NCI-H510A (cell line): Measurements from ENCODE around the gene PNMA6F.
"Not testable (repeated sequence)": the region's sequence is repeated elsewhere in the genome, so short reads cannot be mapped to it uniquely, and the experiment has no call there.

Source experiments
- DNase-seq: peaks from one replicate; lab custom pipeline; 2025; lab: John Stamatoyannopoulos, UW

The PNMA6F gene

DNA sequence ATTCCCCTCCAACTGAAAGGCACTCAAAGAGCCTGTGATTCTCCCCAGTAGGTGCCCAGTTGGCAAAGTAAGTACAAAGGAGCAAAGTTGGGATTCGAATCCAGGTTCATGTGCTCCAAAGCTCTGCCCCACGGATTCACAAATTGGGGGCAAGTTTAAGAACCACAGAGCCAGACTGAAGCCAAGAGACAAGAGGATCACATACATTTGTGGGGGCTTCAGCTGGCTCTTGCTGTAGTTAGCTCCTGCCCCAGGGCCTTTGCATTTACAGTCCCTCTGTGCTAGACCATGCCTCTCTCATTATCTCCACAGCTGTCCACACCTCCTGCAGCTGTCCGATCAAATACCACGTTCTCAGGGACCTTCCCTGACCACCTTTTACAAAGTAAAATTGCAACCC is 18.8 kb downstream of the PNMA6F start:
- no peak for DNase-seq

DNA sequence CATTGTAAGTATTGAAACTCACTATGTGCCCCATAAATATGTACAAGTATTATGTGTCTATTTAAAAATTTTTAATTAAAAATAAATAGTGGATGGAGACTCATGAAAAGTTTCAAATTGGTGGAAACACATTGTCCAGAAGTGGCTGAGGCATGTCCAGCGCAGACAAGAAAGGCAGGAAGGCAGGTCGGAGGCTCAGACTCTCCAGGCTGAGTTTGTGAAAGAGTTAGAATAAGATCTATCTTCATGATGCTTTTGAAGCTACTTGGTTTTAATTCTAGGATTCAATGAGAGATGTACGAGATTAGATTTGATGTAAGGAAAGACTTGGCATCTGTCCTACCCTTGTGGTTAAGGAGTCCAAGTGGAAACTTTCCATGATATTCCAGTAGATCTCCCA is 19.8 kb downstream of the PNMA6F start:
- DNase-seq, result no peak

DNA sequence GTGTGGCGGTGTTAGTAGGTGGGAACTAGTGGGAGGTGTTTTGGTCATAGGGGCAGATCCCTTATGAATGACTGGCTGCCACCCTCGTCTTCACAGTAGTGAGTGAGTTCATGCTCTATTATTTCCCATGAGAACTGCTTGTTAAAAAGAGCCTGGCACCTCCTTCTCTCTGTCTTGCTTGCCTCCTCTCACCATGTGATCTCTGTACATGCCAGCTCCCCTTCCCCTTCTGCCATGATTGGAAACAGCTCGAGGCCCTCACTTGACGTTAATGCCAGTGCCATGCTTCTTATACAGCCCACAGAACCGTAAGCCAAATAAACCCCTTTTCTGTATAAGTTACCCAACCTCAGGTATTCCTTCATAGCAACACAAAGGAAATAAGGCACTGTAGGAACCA is 21.7 kb downstream of the PNMA6F start:
- no peak for DNase-seq

DNA sequence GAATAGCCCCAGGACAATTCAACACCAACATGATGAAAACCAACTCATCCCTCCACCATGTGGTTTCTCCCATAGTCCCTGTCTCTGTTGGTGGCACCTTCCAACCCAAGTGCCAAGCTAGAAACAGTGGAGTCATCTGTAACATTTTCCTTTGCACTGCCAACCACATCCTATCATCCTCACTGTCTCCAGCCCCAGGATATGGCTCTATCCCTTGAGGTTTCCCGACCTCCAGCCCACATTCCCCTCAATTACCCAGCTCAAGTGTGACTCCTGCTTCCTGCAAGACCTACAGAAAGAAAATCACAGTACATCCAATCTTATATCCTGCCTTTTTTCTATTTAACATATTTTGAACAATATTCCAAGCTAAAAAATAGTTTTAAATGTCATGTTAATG is 24.2 kb downstream of the PNMA6F start:
- DNase-seq, result no peak

DNA sequence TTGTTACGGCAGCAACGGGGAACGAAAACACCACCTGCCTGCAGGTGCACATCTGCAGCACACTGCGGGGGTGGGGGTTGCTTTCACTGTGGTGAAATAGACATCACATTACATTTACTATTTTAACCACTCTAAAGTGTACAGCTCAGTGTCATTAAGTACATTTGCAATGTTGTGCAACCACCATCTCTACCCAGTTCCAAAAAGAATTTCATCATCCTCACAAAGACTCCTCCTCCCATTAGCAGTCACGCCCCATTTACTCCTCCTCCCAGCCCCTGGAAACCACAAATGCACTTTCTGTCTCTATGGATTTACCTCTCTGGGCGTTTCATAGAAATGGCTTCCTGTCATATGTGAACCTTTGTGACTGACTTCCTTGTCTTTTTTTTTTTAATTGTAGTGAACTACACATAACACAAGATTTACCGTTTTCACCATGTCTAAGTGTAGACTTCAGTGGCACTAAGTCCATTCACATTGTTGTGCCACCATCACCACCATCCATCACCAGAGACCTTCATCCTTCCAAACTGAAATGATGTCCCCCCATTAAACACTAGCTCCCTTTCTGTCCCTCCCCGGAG is 28.0 kb downstream of the PNMA6F start:
- not testable (repeated sequence) for DNase-seq

DNA sequence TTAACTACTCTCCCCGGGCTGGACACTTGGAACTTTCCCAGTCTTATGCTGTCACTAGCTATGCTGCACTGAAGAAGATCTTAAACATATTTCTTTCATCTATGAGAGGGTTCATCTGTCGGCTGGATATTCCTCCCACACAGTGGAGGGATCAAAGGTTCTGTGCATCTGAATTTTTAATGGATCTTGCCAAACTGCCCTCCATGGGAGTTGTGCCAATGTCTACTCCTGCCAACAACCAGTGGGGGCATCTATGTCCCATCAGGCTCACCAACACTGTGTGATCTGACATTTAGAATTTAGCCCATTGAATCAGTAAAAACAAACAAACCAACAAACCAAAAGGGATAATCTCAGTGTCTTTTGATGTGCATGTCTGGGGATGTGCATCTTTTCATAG is 32.8 kb downstream of the PNMA6F start:
- not testable (repeated sequence) for DNase-seq

DNA sequence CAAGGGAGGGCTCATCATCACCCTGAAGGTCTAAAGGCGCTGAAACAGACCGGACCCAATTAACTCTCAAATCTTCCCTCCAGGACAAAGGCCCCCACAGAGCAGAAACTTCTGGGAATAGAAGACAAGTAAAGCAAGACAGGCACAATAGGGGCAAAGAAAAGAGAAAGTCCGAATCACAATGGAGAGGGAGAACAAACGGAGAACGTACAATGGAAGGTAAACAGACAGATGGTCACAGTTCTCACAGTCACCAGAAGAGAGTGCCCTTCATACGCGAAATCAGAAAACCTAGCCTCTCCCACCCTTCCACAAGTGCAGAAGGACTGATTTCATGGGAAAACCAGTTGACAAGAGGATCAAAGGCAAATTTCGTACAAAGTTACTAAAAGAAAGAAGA is 35.9 kb downstream of the PNMA6F start:
- DNase-seq, result not testable (repeated sequence)

DNA sequence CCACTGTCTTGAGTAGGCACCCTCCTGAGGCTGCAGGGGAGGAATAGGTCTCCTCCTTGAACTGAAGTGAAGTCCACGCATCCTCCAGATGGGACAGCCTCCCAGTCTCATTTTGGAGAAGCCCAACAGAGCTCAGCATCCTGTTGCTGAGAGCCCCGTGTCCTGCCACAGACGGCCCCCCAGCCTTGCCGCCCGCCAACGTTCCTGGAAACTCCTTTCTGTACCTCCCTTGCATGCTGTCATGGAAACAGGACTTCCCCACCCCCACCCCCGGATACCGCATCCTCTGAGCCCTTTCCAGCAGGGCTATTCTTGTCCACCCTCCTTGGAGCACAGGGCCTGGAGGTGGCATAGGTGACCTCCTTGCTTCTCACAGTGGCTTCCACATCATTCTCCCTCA is 37.6 kb downstream of the PNMA6F start:
- not testable (repeated sequence) for DNase-seq

DNA sequence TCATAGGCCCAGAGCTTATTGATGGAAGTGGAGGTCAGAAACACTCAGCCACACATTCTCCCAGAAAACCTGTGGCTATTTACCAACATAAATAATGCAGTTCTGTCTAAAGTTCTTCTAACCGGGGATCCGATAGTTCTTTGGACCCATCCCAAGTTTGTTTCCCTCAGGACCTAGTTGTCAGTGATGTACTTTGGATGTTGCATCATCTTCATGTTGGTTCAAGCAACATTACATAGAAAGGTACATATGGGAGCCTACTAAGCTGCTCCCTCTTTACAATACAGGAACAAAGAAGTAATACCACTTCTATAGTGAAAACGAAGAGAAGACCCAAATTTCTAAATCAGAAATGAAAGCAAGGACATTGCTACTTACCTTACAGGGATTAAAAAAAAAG is 39.8 kb downstream of the PNMA6F start:
- not testable (repeated sequence) for DNase-seq

DNA sequence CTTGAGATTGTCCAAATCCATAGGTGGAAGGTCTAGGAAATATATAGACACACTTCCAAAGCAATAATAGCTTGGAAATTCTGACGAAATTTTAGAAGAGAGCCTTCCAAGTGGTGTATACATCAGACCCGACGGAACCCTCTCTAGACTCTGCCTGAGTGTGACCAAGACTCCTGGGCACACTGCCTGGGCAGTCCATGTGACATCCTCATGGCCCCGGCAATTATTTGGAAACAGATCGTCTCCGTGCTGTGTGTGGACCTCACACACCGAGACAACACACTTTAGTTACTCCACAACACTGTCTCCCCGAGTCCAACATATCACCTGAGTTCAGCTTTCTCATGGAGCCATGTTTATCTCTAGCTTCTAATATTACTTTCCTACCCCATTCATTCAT is 42.3 kb downstream of the PNMA6F start:
- not testable (repeated sequence) for DNase-seq

DNA sequence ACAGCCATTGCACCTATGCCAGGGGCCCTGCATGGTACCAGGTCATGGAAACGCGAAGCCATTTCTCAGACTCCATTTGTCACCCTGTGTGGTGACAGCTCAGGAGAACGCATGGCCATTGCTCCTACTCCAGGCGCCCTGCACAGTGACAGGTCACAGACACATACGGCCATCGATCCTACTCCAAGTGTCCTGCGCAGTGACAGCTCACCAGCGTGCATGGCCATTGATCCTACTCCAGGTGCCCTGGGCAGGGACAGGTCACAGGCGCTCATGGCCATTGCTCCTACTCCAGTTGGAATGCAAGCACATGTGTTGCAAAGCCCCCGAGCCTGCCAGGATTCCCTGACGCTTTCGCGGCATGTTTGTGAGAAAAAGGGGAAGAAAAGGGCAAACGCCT is 45.5 kb downstream of the PNMA6F start:
- DNase-seq, result not testable (repeated sequence)

DNA sequence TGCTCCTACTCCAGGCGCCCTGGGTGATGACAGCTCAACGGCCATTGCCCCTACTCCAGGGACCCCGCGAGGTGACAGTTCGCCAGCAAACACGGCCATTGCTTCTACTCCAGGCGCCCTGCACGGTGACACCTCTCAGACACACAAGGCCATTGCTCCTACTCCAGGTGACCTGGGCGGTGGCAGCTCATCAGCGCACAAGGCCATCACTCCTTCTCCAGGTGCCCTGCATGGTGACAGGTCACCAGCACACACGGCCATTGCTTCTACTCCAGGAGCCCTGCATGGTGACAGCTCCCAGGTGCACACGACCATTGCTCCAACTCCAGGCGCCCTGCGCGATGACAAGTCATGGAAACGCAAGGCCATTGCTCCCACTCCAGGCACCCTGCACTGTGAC is 46.1 kb downstream of the PNMA6F start:
- DNase-seq, result not testable (repeated sequence)

DNA sequence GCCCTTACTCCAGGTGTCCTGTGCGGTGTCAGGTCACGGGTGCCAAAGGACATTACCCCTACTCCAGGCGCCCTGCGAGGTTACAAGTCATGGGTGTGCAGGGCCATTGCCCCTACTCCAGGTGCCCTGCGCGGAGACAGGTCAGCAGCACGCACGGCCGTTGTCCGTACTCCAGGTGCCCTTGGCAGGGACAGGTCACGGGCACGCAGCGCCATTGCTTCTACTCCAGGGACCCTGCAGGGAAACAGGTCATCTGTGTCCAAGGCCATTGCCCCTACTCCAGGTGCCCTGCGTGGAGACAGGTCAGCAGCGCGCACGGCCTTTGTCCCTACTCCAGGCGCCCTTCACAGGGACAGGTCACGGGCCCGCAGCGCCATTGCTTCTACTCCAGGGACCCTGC is 49.0 kb downstream of the PNMA6F start:
- not testable (repeated sequence) for DNase-seq

DNA sequence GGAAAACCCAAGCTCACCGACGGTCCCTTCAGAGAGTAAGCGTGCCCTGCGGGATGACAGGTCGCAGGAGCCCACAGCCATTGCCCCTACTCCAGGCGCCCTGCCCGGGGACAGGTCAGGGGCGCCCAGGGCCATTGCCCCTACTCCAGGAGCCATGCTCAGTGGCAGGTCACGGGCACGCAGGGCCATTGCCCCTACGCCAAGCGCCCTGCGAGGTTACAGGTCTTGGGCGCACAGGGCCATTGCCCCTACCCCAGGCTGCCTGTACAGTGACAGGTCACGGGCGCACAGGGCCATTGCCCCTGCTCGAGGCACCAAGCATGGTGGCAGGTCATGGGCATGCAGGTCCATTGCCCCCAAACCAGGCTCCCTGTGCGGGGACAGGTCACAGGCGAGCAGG is 49.5 kb downstream of the PNMA6F start:
- not testable (repeated sequence) for DNase-seq
